Measurements from ENCODE around the gene SLC25A45.

Gene SLC25A45

DNA sequence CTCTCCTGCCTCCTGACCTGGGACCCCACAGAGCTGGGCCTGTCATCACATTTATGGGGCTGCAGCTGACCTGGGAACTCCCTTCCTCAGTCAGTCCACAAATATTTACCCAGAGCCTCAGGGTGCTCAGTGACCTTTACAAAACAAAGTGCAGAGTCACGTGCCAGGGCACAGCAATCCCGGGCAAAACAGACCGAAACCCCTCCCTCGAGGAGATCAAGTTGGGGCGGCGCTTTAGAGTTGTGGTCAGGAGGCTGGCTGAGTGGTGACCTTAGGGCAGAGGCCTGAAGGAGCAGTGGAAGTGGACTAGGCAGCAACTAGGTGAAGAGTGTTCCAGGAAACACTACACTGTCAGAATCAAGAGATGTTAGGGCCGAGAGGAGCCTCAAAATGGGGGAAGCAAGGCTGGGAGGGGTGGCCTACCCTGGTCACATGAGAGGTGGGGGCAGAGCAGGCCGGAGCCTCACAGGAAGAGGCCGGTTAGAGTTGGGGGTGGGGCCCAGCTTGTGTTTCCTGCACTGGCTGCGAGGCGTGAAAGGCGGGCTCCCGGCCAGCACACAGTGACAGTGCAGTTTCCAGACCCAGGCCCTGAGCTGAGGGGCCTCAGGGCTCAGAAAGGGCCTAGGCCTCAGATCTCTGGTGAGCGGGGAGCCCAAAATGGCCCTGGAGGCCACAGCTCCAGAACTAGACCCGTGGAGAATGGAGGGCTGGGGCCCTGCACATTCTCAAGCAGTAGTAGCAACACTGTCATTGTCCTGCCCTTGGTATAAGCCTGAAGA is 36.4 kb upstream of the SLC25A45 start:
- peak overlapping the region; percentile 17 for H3K4me3 ChIP-seq (ENCODE audit: low read depth, low read length)
- peak; percentile 93 for DNase-seq

DNA sequence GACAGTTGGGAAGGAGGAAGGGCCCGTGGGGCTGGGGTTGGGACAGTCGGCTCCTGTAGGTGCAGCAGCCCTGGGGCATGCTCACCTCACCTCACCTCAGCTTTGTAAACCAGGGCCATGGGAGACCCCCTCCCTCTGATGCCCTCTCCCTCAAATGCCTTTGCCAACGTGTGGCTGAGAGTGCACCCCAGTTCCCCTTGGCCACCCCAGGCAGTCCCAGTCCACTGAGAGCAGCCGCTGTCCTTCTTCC is 35.9 kb upstream of the SLC25A45 start:
- DNase-seq, result no peak
- H3K27me3 ChIP-seq (replicated peaks), result no peaks in the 10 kb centered on the region
- H3K27ac ChIP-seq, result peak overlapping the region; percentile 100
- H3K4me3 ChIP-seq (ENCODE audit: low read depth, low read length), result no peak overlapping the region
- in situ Hi-C loops (cut with HindIII; ENCODE audit: low pct_ligation_motif_present, low sequenced_read_pairs), result no loop called here
- TF ChIP-seq, protein P1, sequence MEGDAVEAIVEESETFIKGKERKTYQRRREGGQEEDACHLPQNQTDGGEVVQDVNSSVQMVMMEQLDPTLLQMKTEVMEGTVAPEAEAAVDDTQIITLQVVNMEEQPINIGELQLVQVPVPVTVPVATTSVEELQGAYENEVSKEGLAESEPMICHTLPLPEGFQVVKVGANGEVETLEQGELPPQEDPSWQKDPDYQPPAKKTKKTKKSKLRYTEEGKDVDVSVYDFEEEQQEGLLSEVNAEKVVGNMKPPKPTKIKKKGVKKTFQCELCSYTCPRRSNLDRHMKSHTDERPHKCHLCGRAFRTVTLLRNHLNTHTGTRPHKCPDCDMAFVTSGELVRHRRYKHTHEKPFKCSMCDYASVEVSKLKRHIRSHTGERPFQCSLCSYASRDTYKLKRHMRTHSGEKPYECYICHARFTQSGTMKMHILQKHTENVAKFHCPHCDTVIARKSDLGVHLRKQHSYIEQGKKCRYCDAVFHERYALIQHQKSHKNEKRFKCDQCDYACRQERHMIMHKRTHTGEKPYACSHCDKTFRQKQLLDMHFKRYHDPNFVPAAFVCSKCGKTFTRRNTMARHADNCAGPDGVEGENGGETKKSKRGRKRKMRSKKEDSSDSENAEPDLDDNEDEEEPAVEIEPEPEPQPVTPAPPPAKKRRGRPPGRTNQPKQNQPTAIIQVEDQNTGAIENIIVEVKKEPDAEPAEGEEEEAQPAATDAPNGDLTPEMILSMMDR (IDR thresholded peaks at IDR 0.05; ENCODE audit: low read depth, low read length, missing control alignments), result no peak
- peaks cover 6% of the 10 kb centered on the region for H3K36me3 ChIP-seq (replicated peaks)

More for the DNA sequence above, 36.4 kb upstream of the SLC25A45 start:
- Histone ChIP-seq H3K27me3 (replicated peaks) (no peaks in the 10 kb centered on the region), H3K36me3 (replicated peaks) (peaks cover 11% of the 10 kb centered on the region), H3K27ac (peak overlapping the region; percentile 100)
- TF ChIP-seq, protein P1 (IDR thresholded peaks at IDR 0.05; ENCODE audit: low read depth, low read length, missing control alignments), result no peak
- in situ Hi-C loops (cut with HindIII; ENCODE audit: low pct_ligation_motif_present, low sequenced_read_pairs), result no loop called here

DNA sequence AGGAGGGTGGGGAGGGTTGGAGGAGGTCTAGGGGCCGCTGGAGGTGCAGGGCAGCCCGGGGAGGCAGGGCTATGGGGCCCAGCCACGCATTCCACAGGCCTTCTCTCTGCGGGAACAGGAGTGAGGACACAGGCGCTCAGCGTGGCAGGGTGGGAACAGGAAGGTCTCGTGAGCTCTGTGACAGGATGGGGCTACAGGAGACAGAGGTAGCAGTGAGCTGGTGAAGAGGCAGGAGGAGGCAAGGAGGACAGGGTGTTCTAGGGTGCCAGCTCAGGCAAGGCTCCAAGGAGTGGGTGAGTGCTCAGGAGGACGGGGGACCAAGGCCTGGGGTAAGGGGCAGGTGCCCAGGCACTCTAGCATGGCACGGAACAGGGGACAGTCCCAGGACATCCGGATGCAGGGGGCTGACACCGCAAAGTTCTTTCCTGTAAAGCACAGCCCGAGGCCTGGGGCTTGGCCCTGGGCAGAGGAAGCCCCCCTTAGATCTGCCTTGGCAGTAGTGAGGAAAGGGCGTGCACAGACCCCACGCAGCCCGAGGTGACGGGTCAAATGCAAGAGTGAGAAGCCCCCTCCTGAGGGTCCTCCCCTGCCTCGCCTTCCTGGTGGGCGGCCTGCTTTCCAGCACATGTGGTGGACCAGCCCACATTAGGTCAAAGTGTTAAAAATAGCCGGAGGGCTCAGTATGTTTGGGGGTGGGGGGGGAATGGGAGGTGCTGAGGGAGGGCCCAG is 35.4 kb upstream of the SLC25A45 start:
- no peak overlapping the region for H3K4me3 ChIP-seq (ENCODE audit: low read depth, low read length)
- no peak for DNase-seq
- TF ChIP-seq, protein P1 (IDR thresholded peaks at IDR 0.05; ENCODE audit: low read depth, low read length, missing control alignments), result no peak
- in situ Hi-C loops (cut with HindIII; ENCODE audit: low pct_ligation_motif_present, low sequenced_read_pairs), result no loop called here
- no peaks in the 10 kb centered on the region for H3K27me3 ChIP-seq (replicated peaks)
- H3K27ac ChIP-seq, result peak overlapping the region; percentile 100
- peaks cover 1% of the 10 kb centered on the region for H3K36me3 ChIP-seq (replicated peaks)

DNA sequence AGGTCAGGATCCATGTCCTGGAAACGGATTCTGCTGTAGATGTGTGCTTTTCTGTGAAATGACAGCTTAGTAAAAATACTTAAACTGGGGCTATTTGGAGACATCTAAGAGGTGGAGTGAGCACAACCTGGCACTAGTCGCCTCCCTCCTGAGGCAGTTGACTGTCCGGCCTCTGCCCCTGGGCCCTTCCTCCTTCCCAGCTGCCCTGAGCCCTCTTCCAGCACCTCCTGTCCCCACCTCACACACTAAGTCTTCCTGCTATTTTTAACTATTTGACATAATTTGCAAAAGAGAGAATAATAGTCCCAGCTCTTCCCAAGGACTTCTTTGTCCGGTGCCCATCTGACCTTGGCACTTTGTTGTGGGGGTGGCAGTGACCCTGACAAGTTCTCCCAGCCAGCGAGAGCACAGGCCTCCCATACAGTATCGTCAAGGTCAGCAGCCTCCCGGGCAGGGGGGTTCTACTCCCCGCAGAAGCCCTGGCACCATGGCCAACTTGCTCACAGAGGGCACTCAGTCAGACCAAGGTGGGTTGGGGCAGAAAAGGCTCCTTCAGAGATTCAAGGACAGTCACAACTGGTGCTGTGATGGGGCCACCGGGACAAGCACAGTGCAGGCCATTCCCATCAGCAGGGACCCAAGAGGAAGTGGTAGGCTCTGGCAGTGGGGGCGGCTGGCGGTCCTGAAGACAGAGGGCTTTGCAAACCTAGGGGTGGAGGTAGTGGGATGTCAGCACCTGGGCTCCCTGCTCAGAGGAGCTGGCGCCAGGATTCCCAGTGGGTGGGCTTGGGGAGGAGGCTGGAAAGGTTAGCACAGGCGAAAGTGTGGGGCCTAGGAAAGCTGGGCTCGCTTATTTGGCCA is 34.6 kb upstream of the SLC25A45 start:
- in situ Hi-C loops (cut with HindIII; ENCODE audit: low pct_ligation_motif_present, low sequenced_read_pairs), result no loop called here
- Histone ChIP-seq H3K36me3 (replicated peaks) (peaks cover 4% of the 10 kb centered on the region), H3K27ac (peak overlapping the region; percentile 100), H3K4me3 (ENCODE audit: low read depth, low read length) (peak overlapping the region; percentile 30), H3K27me3 (replicated peaks) (no peaks in the 10 kb centered on the region)
- no peak for DNase-seq
- TF ChIP-seq, protein P1 (IDR thresholded peaks at IDR 0.05; ENCODE audit: low read depth, low read length, missing control alignments), result no peak

DNA sequence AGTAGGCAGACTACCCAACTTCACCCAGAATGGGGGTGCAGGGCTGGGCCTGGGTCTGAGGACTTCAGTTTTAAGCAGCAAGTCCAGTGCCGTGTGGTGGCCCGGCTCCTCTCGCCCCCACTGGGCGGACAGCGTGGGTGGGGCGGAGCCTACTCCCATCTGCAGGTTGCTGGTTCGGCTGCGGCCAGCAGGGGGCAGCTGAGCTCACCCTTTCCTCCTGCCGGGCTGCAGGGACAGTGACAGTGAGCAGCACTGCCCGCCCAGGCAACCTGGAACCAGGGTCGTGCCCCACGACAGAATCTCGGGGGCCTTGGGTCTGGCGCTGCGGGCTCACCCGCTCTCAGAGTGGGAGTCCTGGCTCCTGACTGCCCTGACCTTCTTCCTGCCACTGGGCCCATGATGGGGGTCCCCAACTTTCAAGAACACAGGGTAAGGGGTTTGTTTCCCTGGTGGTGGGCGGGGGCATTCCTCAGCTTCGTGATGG is 33.9 kb upstream of the SLC25A45 start:
- H3K27me3 ChIP-seq (replicated peaks), result no peaks in the 10 kb centered on the region
- H3K36me3 ChIP-seq (replicated peaks), result peaks cover 8% of the 10 kb centered on the region
- peak overlapping the region; percentile 30 for H3K4me3 ChIP-seq (ENCODE audit: low read depth, low read length)
- H3K27ac ChIP-seq, result peak overlapping the region; percentile 35
- peak; percentile 80 for DNase-seq
- in situ Hi-C loops (cut with HindIII; ENCODE audit: low pct_ligation_motif_present, low sequenced_read_pairs), result no loop called here
- TF ChIP-seq, protein P1 (IDR thresholded peaks at IDR 0.05; ENCODE audit: low read depth, low read length, missing control alignments), result peak; percentile 97
